ENCODE data around the gene ZNF740.

- TF ChIP-seq CTCF (IDR thresholded peaks at IDR 0.05) (no peak), POLR2AphosphoS5 (IDR thresholded peaks at IDR 0.05) (no peak), EP300 (IDR thresholded peaks at IDR 0.05) (no peak)
These were observed 21.1 kb downstream of the ZNF740 start for GRCh38 chr12:53201639-53202038.

Measured in gastroesophageal sphincter (tissue), 3 donors.